ENCODE data around the gene ARL2BP. TPM values are rescaled to one million over a fixed set of nuclear protein-coding genes. Genes with fewer than 3 reads are reported as not detected.

ARL2BP gene
- total RNA-seq, 1 experiment from 2014 or later = 94.4 TPM

DNA sequence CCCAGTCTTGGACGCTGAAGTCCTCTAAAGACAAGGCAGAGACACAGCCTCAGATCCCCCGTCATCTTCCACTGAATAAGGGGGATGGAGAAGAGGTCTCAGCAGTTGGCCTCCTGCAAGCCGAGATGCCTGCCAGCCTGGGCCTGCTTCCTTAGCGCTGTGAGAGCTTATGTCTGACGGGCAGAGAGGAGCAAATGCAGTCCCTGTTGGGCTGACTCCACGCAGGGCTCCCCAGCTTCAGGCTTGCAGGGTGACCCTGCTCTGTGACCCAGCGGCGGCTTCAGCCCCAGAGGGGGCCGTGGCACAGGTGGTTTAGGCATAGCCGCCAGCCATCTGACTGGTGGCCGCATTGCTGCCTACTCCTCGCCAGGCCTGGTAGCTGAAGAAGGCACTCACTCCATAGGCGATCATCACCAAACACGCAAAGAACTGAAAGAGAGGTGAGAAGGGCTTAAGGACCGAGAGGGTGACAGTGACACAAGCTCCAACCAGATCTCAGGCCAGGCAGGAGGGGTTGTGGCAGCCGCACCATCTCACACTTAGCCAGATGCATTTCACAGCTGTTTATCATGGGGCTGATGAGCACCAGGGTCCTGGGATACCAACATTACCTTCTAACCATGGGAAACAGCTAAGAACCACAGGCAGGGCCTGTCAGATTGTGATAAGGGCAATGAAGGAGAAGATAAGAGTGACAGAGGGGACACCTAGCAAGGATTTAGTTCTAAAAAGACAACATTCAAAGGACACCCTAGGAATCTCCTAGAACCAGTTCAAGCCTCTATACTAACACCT lies 11.7 kb downstream of the ARL2BP start:
- peaks cover 16% of the 10 kb centered on the region for H3K4me1 Mint-ChIP-seq (ENCODE audit: insufficient read depth, unreplicated experiment)
- H3K4me3 Mint-ChIP-seq (ENCODE audit: unreplicated experiment) = no peak overlapping the region
- POLR2A ChIA-PET = interaction anchor here (0.6 to 5.4 kb wide), 6 partner anchors 9 to 656 kb away, joined by 3 to 42 read pairs (median 9); partner anchors contain the start of gene ARL2BP
- H3K36me3 Mint-ChIP-seq (ENCODE audit: insufficient read depth, unreplicated experiment) = peaks cover 63% of the 10 kb centered on the region
- H3K27me3 Mint-ChIP-seq (ENCODE audit: insufficient read depth, unreplicated experiment) = no peaks in the 10 kb centered on the region
- H3K27ac Mint-ChIP-seq (ENCODE audit: low read depth, unreplicated experiment) = no peak overlapping the region
- intact Hi-C loops (cut with micrococcal nuclease) = no loop called here
- CTCF ChIA-PET = interaction anchor here (0.6 to 1.3 kb wide), 4 partner anchors 19 to 263 kb away, joined by 3 to 5 read pairs (median 4); no protein-coding TSS in a partner anchor
- H3K9me3 Mint-ChIP-seq (ENCODE audit: unreplicated experiment) = no peaks in the 10 kb centered on the region
- DNase-seq (ENCODE audit: unreplicated experiment) = no peak
- TF ChIP-seq, protein P1, sequence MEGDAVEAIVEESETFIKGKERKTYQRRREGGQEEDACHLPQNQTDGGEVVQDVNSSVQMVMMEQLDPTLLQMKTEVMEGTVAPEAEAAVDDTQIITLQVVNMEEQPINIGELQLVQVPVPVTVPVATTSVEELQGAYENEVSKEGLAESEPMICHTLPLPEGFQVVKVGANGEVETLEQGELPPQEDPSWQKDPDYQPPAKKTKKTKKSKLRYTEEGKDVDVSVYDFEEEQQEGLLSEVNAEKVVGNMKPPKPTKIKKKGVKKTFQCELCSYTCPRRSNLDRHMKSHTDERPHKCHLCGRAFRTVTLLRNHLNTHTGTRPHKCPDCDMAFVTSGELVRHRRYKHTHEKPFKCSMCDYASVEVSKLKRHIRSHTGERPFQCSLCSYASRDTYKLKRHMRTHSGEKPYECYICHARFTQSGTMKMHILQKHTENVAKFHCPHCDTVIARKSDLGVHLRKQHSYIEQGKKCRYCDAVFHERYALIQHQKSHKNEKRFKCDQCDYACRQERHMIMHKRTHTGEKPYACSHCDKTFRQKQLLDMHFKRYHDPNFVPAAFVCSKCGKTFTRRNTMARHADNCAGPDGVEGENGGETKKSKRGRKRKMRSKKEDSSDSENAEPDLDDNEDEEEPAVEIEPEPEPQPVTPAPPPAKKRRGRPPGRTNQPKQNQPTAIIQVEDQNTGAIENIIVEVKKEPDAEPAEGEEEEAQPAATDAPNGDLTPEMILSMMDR (IDR thresholded peaks at IDR 0.05; ENCODE audit: unreplicated experiment) = no peak
- no TSS peak for BruUV-seq (replicated peaks)

DNA sequence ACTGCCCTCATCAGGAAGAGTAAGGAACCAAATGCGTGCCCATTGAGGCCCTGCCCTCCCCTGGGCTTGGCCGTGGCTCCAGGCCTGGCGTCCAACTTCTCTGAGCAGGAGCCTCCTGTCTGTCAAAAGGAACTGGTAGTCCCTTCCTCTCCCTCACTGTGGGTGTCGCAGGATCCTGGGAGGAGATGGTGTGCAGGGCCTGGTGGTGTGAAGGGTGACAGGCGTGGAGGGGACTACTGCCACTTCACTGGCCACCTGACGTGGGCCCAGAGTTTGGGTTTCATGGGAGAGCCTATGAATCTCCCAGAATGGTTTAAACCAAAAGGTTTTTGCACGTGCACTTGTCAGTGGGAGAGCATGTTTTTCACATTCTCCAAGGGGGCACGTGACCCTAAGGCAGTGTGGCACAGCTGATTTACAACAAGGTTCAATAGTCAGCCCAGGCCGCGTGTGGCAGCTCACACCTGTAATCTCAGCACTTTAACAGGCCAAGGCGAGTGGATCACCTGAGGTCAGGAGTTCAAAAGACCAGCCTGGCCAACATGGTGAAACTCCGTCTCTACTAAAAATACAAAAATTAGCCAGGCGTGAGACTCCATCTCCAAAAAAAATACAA lies 12.5 kb downstream of the ARL2BP start:
- H3K36me3 Mint-ChIP-seq (ENCODE audit: insufficient read depth, unreplicated experiment) = peaks cover 55% of the 10 kb centered on the region
- H3K27ac Mint-ChIP-seq (ENCODE audit: low read depth, unreplicated experiment) = no peak overlapping the region
- DNase-seq (ENCODE audit: unreplicated experiment) = no peak
- TF ChIP-seq, protein P1 (IDR thresholded peaks at IDR 0.05; ENCODE audit: unreplicated experiment) = no peak
- BruUV-seq (replicated peaks) = no TSS peak
- H3K4me1 Mint-ChIP-seq (ENCODE audit: insufficient read depth, unreplicated experiment) = peaks cover 11% of the 10 kb centered on the region
- no peaks in the 10 kb centered on the region for H3K9me3 Mint-ChIP-seq (ENCODE audit: unreplicated experiment)
- no peaks in the 10 kb centered on the region for H3K27me3 Mint-ChIP-seq (ENCODE audit: insufficient read depth, unreplicated experiment)
- no peak overlapping the region for H3K4me3 Mint-ChIP-seq (ENCODE audit: unreplicated experiment)
- intact Hi-C loops (cut with micrococcal nuclease) = no loop called here
- ChIA-PET CTCF (interaction anchor here (0.6 to 1.1 kb wide), 3 partner anchors 20 to 262 kb away, joined by 3 to 5 read pairs (median 4); no protein-coding TSS in a partner anchor), POLR2A (interaction anchor here (0.7 to 3.0 kb wide), 2 partner anchors 12 to 17 kb away, joined by 4 to 27 read pairs; partner anchors contain the start of gene ARL2BP)

DNA sequence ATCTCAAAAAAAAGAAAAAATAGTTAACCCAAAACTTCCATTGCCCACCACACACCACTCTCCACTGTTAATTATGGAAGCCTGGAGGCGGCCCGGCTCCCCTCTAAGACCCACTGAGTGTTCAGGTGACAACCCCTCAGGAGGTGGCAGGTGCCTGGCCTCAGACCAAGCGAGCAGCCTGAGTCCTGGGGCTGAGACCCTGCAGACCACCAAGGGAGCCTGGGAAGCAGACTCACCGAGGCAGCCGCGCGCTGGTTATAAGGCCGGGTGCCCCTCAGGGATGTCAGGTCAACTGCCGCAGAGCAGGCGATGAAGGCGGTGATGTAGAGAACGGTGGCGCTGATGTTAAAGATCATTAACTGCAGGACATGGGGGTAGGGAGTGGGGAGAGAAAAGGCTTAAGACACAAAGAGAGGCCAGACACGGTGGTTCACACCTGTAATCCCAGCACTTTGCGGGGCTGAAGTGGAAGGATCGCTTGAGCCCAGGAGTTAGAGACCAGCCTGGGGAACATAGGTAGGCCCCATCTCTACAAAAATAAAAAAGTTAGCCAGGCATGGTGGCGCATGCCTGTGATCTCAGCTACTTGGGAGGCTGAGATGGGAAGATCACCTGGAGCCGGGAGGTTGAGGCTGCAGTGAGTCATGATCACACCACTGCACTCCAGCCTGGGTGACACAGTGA lies 13.3 kb downstream of the ARL2BP start:
- BruUV-seq (replicated peaks) = no TSS peak
- H3K27ac Mint-ChIP-seq (ENCODE audit: low read depth, unreplicated experiment) = no peak overlapping the region
- TF ChIP-seq, protein P1 (IDR thresholded peaks at IDR 0.05; ENCODE audit: unreplicated experiment) = no peak
- no peaks in the 10 kb centered on the region for H3K9me3 Mint-ChIP-seq (ENCODE audit: unreplicated experiment)
- H3K4me3 Mint-ChIP-seq (ENCODE audit: unreplicated experiment) = no peak overlapping the region
- CTCF ChIA-PET = interaction anchor here (0.5 kb wide), 1 partner anchor 15 kb away, joined by 4 read pairs; no protein-coding TSS in a partner anchor
- H3K27me3 Mint-ChIP-seq (ENCODE audit: insufficient read depth, unreplicated experiment) = no peaks in the 10 kb centered on the region
- intact Hi-C loops (cut with micrococcal nuclease) = no loop called here
- POLR2A ChIA-PET = interaction anchor here (1.4 to 3.0 kb wide), 3 partner anchors 13 to 19 kb away, joined by 7 to 27 read pairs (median 9); partner anchors contain the start of gene ARL2BP
- peaks cover 17% of the 10 kb centered on the region for H3K4me1 Mint-ChIP-seq (ENCODE audit: insufficient read depth, unreplicated experiment)
- DNase-seq (ENCODE audit: unreplicated experiment) = no peak
- peaks cover 47% of the 10 kb centered on the region for H3K36me3 Mint-ChIP-seq (ENCODE audit: insufficient read depth, unreplicated experiment)
